Measurements from ENCODE around the gene ADGRG6. TPM values are rescaled to one million over a fixed set of nuclear protein-coding genes. Genes with fewer than 3 reads are reported as not detected.

Gene ADGRG6
- total RNA-seq, 1 experiment from 2014 or later: 259 TPM

- no peak for ATAC-seq
- DNase-seq (ENCODE audit: low read depth, low spot score): no peak
- no peak for TF ChIP-seq POLR2AphosphoS5 (IDR thresholded peaks at IDR 0.05; ENCODE audit: low read depth, low read length)
- TF ChIP-seq, protein P1, sequence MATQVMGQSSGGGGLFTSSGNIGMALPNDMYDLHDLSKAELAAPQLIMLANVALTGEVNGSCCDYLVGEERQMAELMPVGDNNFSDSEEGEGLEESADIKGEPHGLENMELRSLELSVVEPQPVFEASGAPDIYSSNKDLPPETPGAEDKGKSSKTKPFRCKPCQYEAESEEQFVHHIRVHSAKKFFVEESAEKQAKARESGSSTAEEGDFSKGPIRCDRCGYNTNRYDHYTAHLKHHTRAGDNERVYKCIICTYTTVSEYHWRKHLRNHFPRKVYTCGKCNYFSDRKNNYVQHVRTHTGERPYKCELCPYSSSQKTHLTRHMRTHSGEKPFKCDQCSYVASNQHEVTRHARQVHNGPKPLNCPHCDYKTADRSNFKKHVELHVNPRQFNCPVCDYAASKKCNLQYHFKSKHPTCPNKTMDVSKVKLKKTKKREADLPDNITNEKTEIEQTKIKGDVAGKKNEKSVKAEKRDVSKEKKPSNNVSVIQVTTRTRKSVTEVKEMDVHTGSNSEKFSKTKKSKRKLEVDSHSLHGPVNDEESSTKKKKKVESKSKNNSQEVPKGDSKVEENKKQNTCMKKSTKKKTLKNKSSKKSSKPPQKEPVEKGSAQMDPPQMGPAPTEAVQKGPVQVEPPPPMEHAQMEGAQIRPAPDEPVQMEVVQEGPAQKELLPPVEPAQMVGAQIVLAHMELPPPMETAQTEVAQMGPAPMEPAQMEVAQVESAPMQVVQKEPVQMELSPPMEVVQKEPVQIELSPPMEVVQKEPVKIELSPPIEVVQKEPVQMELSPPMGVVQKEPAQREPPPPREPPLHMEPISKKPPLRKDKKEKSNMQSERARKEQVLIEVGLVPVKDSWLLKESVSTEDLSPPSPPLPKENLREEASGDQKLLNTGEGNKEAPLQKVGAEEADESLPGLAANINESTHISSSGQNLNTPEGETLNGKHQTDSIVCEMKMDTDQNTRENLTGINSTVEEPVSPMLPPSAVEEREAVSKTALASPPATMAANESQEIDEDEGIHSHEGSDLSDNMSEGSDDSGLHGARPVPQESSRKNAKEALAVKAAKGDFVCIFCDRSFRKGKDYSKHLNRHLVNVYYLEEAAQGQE (IDR thresholded peaks at IDR 0.05; ENCODE audit: insufficient read depth in 1 of 2, low read depth in 2 of 2, low read length in 1 of 2): no peak
- no peak for TF ChIP-seq SIN3A (IDR thresholded peaks at IDR 0.05; ENCODE audit: borderline replicate concordance, insufficient read depth, low read depth, low read length)
- no peak overlapping the region for H3K4me3 ChIP-seq (ENCODE audit: low read depth in 2 of 2, low read length in 2 of 2)
- CTCF ChIA-PET: no interaction called here
- peaks cover 2% of the 10 kb centered on the region; the same call in 1 of the 2 replicates for H3K36me3 ChIP-seq (ENCODE audit: control insufficient read depth, insufficient read depth, low read length)
- peaks cover 94% of the 10 kb centered on the region for H3K4me1 ChIP-seq (ENCODE audit: control insufficient read depth, insufficient read depth, low read length)
- POLR2A ChIA-PET: no interaction called here
- in situ Hi-C loops (cut with HindIII; ENCODE audit: low pct_unique_long_range_greater_than_20kb, low sequenced_read_pairs) (no loop called here), intact Hi-C loops (cut with micrococcal nuclease; ENCODE audit: unreplicated experiment) (no loop called here)
- H3K27ac ChIP-seq (ENCODE audit: low read length): peak overlapping the region; percentile 99
- no peaks in the 10 kb centered on the region for H3K27me3 ChIP-seq (ENCODE audit: control insufficient read depth, insufficient read depth, low read length)
- no TSS peak for BruUV-seq (replicated peaks)
- no peaks in the 10 kb centered on the region for H3K9me3 ChIP-seq (ENCODE audit: control insufficient read depth, insufficient read depth, low read depth, low read length)
Measured at GRCh38 chr6:142333431-142333830, 31.6 kb downstream of the ADGRG6 start.

DNA sequence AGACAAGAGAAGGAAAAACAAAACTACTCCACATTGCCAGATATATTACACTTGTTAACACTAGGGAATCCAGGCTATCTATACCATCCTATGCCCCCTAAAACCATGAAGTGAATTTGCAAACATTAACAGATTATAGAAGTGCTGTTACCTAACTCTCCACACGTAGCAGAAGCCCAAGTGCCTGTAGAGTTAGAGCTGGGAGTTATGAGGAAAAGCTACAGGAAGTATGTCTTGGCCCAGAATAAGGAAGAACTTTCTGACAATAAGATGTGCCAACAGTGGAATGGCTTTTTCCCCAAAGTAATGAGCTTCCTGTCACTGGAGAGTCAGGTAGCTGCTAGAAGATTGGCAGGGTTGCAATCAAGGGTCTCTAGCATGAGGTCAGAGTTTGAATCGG, 32.5 kb downstream of the ADGRG6 start:
- ATAC-seq: 0 out of 2 replicates have a peak, but pooled peaks have one; percentile 24
- BruUV-seq (replicated peaks): TSS peak; percentile 1
- POLR2A ChIA-PET: no interaction called here
- peaks cover 2% of the 10 kb centered on the region; the same call in 1 of the 2 replicates for H3K36me3 ChIP-seq (ENCODE audit: control insufficient read depth, insufficient read depth, low read length)
- H3K4me3 ChIP-seq (ENCODE audit: low read depth in 2 of 2, low read length in 2 of 2): no peak overlapping the region
- TF ChIP-seq TCF7L2 (IDR thresholded peaks at IDR 0.05; ENCODE audit: low read depth, low read length) (no peak), CTCF (IDR thresholded peaks at IDR 0.05) (no peak), POLR2AphosphoS5 (IDR thresholded peaks at IDR 0.05; ENCODE audit: low read depth, low read length) (no peak), SIN3A (IDR thresholded peaks at IDR 0.05; ENCODE audit: borderline replicate concordance, insufficient read depth, low read depth, low read length) (no peak)
- TF ChIP-seq, protein P1 (IDR thresholded peaks at IDR 0.05; ENCODE audit: insufficient read depth in 1 of 2, low read depth in 2 of 2, low read length in 1 of 2): no peak
- H3K4me1 ChIP-seq (ENCODE audit: control insufficient read depth, insufficient read depth, low read length): peaks cover 94% of the 10 kb centered on the region
- H3K9me3 ChIP-seq (ENCODE audit: control insufficient read depth, insufficient read depth, low read depth, low read length): no peaks in the 10 kb centered on the region
- in situ Hi-C loops (cut with HindIII; ENCODE audit: low pct_unique_long_range_greater_than_20kb, low sequenced_read_pairs) (no loop called here), intact Hi-C loops (cut with micrococcal nuclease; ENCODE audit: unreplicated experiment) (no loop called here)
- H3K27me3 ChIP-seq (ENCODE audit: control insufficient read depth, insufficient read depth, low read length): no peaks in the 10 kb centered on the region
- CTCF ChIA-PET: no interaction called here
- no peak for DNase-seq (ENCODE audit: low read depth, low spot score)
- peak overlapping the region; percentile 99 for H3K27ac ChIP-seq (ENCODE audit: low read length)
